Tibial nerve (tissue), 4 donors: ENCODE data around the gene A2M. TPM values are rescaled to one million over a fixed set of nuclear protein-coding genes. Genes with fewer than 3 reads are reported as not detected.
A peak's percentile ranks its signal among the peaks of the same experiment; 100 is the strongest.

Experiments used
- DNase-seq, 2 donors: peaks; one replicate each; pipeline ENCODE4 v3.0.0-alpha.2; 2019; ENCODE audit warnings: low spot score in 2 of 2
- H3K27ac ChIP-seq, 4 donors: fragments of 200-600 bp; sonication (generic) in 3 of 4; one replicate each; pipeline ENCODE4 v1.5.1; 2017 to 2019; ENCODE audit warnings: mild to moderate bottlenecking in 1 of 4
- H3K27me3 ChIP-seq, 2 donors: fragments of 200-600 bp; sonication (generic) in 1 of 2; one replicate each; pipeline versions ENCODE4 v1.5.1 to v1.6.0; 2017 to 2019
- H3K36me3 ChIP-seq, 3 donors: fragments of 200-600 bp; sonication (generic); one replicate each; pipeline ENCODE4 v1.5.1; 2018 to 2019
- H3K4me1 ChIP-seq, 4 donors: fragments of 200-600 bp; sonication (generic) in 3 of 4; one replicate each; pipeline ENCODE4 v1.5.1; 2017 to 2019
- H3K4me3 ChIP-seq, 4 donors: fragments of 200-600 bp; sonication (generic) in 3 of 4; one replicate each; pipeline ENCODE4 v1.5.1; 2017 to 2019; ENCODE audit warnings: mild to moderate bottlenecking in 1 of 4, moderate library complexity in 1 of 4
- H3K9me3 ChIP-seq, 4 donors: fragments of 200-600 bp; sonication (generic) in 3 of 4; one replicate each; pipeline ENCODE4 v1.5.1; 2017 to 2019
- CTCF ChIP-seq, 5 experiments: fragments of 200-600 bp in 3 of 5; fragments of 450-650 bp in 2 of 5; sonication (generic) in 3 of 5; IDR thresholded peaks; one replicate each; pipeline ENCODE4 v1.5.1; 2016 to 2019; ENCODE audit warnings: antibody characterized with exemption in 5 of 5, mild to moderate bottlenecking in 3 of 5, moderate library complexity in 2 of 5
- EP300 ChIP-seq, 2 donors: sonication (generic); formaldehyde crosslinking; IDR thresholded peaks; one replicate each; pipeline ENCODE4 v1.6.1; 2017; ENCODE audit warnings: antibody characterized with exemption in 2 of 2, mild to moderate bottlenecking in 1 of 2
- POLR2A ChIP-seq, 2 donors: fragments of 450-650 bp; IDR thresholded peaks; one replicate each; pipeline ENCODE4 v1.6.1; 2017; ENCODE audit warnings: antibody characterized with exemption in 2 of 2, mild to moderate bottlenecking in 2 of 2, moderate library complexity in 2 of 2
- whole genome bisulfite sequencing, 2 donors: methylation state at CpG; one replicate each; pipeline ENCODE4 v1.1.5; 2018; 5-methylcytosine and 5-hydroxymethylcytosine counted together
- total RNA-seq, 4 donors: library from RNA; depleted of rRNA; stranded (reverse); fragments of >200 nt; gene quantifications; one replicate each; pipeline ENCODE4 v1.1.0, GENCODE V29; 2016

Gene A2M
- total RNA-seq, 4 donors from 2014 or later = 183 to 396 (median 303) TPM

GRCh38 chr12:9104767-9105423 lies 10.8 kb downstream of the A2M start:
- no peaks in the 10 kb centered on the region for H3K27me3 ChIP-seq
- peaks cover 0 to 3% (median 0%) of the 10 kb centered on the region in 4 donors for H3K4me1 ChIP-seq
- H3K9me3 ChIP-seq = no peaks in the 10 kb centered on the region
- no peak for DNase-seq
- H3K4me3 ChIP-seq = no peak overlapping the region
- H3K27ac ChIP-seq = peak overlapping the region in 1 of 4 donors; percentile 14
- peaks cover 0 to 89% (median 2%) of the 10 kb centered on the region in 3 donors for H3K36me3 ChIP-seq
- TF ChIP-seq POLR2A (IDR thresholded peaks at IDR 0.05) (no peak), EP300 (IDR thresholded peaks at IDR 0.05) (no peak), CTCF (IDR thresholded peaks at IDR 0.05) (no peak)

GRCh38 chr12:9104087-9104486 lies 11.6 kb downstream of the A2M start:
- H3K36me3 ChIP-seq = peaks cover 0 to 89% (median 2%) of the 10 kb centered on the region in 3 donors
- no peak overlapping the region for H3K4me3 ChIP-seq
- 66 to 73% methylated on average over 4 of the region's 4 CpGs for WGBS, 2 donors
- no peak for DNase-seq
- H3K27ac ChIP-seq = no peak overlapping the region
- H3K4me1 ChIP-seq = no peaks in the 10 kb centered on the region
- TF ChIP-seq CTCF (IDR thresholded peaks at IDR 0.05) (no peak), POLR2A (IDR thresholded peaks at IDR 0.05) (no peak), EP300 (IDR thresholded peaks at IDR 0.05) (no peak)
- no peaks in the 10 kb centered on the region for H3K9me3 ChIP-seq
- H3K27me3 ChIP-seq = no peaks in the 10 kb centered on the region

DNA sequence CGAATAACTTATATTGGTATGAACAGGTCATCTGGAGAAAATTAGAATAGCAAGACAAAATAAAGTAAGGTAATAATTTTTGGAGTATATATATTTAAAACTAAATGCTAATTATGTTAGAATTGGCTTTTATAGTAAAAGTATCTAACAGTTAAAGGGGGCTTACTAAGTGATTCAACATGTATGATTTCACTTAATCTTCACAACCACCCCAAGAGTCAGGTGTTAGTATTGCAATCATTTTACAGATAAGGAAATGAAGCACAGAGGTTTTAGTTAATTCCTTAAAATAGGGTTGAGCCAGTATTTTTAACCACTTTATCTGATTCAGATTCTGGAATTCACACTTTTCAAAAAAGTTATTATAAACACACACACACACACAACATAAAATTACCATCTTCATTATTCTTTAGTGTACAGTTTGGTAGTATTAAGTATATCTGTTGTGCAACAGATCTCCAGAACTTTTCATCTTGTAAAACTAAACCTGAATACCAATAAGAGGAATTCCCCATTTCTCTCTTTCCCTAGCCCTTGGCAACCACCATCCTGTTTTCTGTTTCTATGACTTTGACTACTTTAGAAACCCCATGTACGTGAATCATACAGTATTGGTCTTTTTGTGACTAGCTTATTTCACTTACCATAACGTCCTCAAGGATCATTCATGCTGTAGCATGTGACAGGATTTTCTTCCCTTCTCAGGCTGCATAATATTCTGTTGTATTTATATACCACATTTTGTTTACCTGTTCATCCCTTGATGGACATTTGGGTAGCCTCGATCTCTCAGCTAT lies 12.5 kb downstream of the A2M start:
- 85 to 90% methylated on average over 4 of the region's 4 CpGs for WGBS, 2 donors

DNA sequence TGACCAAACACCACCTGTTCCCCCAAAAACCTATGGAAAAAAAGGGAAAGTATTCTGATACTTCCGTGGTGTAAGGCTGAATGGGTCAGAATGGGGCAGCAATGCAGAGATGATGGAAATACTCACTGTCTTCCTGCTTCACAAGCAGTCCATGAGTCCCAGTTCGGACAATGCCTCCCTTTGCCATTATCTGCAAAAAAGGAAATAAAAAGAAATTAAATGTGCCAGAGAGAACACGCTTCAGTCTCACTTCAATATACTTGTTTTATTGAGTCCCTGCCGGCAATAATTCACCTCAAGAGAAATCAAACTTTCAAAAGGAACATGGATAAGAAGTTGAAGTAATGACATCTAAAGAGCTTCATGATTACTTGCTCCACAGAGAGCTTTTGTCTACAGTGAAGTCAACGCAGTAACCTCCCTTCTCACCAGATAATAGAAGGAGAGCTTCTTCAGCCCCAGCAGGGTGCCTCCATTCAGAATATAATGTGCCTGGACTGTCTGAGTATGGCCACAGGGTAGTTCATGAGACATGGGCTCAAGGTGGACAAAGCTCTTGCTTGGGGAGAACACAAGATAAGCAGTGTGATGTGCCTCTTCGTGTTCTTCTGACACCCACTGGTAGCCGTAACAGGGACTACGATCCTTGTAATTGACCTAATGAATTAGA lies 14.6 kb downstream of the A2M start:
- Histone ChIP-seq H3K27me3 (no peaks in the 10 kb centered on the region), H3K4me1 (no peaks in the 10 kb centered on the region), H3K27ac (no peak overlapping the region), H3K4me3 (no peak overlapping the region), H3K9me3 (no peaks in the 10 kb centered on the region), H3K36me3 (peaks cover 0 to 90% (median 2%) of the 10 kb centered on the region in 3 donors)
- DNase-seq = no peak
- WGBS, 2 donors = 70 to 80% methylated on average over 8 of the region's 8 CpGs
- TF ChIP-seq POLR2A (IDR thresholded peaks at IDR 0.05) (no peak), CTCF (IDR thresholded peaks at IDR 0.05) (no peak), EP300 (IDR thresholded peaks at IDR 0.05) (no peak)

More for the DNA sequence above, 12.5 kb downstream of the A2M start:
- TF ChIP-seq CTCF (IDR thresholded peaks at IDR 0.05) (no peak), POLR2A (IDR thresholded peaks at IDR 0.05) (no peak), EP300 (IDR thresholded peaks at IDR 0.05) (no peak)
- no peaks in the 10 kb centered on the region for H3K27me3 ChIP-seq
- no peak for DNase-seq
- H3K27ac ChIP-seq = no peak overlapping the region
- no peaks in the 10 kb centered on the region for H3K4me1 ChIP-seq
- no peaks in the 10 kb centered on the region for H3K9me3 ChIP-seq
- no peak overlapping the region for H3K4me3 ChIP-seq
- H3K36me3 ChIP-seq = peaks cover 0 to 91% (median 0%) of the 10 kb centered on the region in 3 donors
